Stimulated activated CD4-positive, alpha-beta T cell treated with anti-CD3 and anti-CD28 coated beads, Interleukin-4, amount 100 ng/mL, for 1 hour (primary cell): ENCODE results near the gene KCTD15.

ENCODE experiments used
- DNase-seq: peaks from one replicate; pipeline ENCODE4 v3.0.0-alpha.2; 2020

KCTD15 gene

GRCh38 chr19:33862981-33863380, 66.3 kb downstream of the KCTD15 start:
- DNase-seq = no peak

GRCh38 chr19:33863436-33863835, 66.8 kb downstream of the KCTD15 start:
- no peak for DNase-seq

GRCh38 chr19:33864311-33864850, 67.7 kb downstream of the KCTD15 start:
- DNase-seq = no peak

- no peak for DNase-seq
These were observed 68.6 kb downstream of the KCTD15 start for GRCh38 chr19:33865306-33865705.
